Neural cell (in vitro differentiated cells): Measurements from ENCODE around the gene DLG2. TPM values are rescaled to one million over a fixed set of nuclear protein-coding genes. Genes with fewer than 3 reads are reported as not detected.

ENCODE experiments used
- H2AFZ ChIP-seq: fragments of 200-600, 300-800 bp; sonication (generic), shearing (Covaris generic); 2 replicates; pipeline ENCODE4 v1.6.0; 2014; ENCODE audit warnings: low read depth, mild to moderate bottlenecking, antibody characterized with exemption, low read length, moderate library complexity
- H3F3A ChIP-seq: fragments of 200-600 bp; shearing (Covaris generic); 2 replicates; pipeline ENCODE4 v1.6.1; 2016; ENCODE audit warnings: mild to moderate bottlenecking, moderate library complexity, mixed read lengths, antibody characterized with exemption, low read length; ENCODE audit not compliant: insufficient read depth, poor library complexity, severe bottlenecking
- H3K27ac ChIP-seq: fragments of 200-600, 300-800 bp; sonication (generic), shearing (Covaris generic); 2 replicates; pipeline ENCODE4 v1.5.1; 2014; ENCODE audit warnings: mild to moderate bottlenecking, low read length, moderate library complexity
- H3K27me3 ChIP-seq: fragments of 300-800, 200-600 bp; sonication (generic), shearing (Covaris generic); 2 replicates; pipeline ENCODE4 v1.6.0; 2014; ENCODE audit warnings: mild to moderate bottlenecking, low read depth, low read length, moderate library complexity; ENCODE audit not compliant: insufficient read depth
- H3K36me3 ChIP-seq: fragments of 300-800, 200-600 bp; sonication (generic), shearing (Covaris generic); 2 replicates; pipeline ENCODE4 v1.5.1; 2014; ENCODE audit warnings: mild to moderate bottlenecking, antibody characterized with exemption, low read length, moderate library complexity; ENCODE audit not compliant: insufficient read depth
- H3K4me2 ChIP-seq: fragments of 300-800, 200-600 bp; sonication (generic), shearing (Covaris generic); 2 replicates; pipeline ENCODE4 v1.6.0; 2014; ENCODE audit warnings: mild to moderate bottlenecking, low read length
- H3K4me3 ChIP-seq: fragments of 300-800, 200-600 bp; sonication (generic), shearing (Covaris generic); 2 replicates; pipeline ENCODE4 v1.5.1; 2014; ENCODE audit warnings: mild to moderate bottlenecking, low read length, moderate library complexity
- H3K79me2 ChIP-seq: fragments of 200-600 bp; shearing (Covaris generic); replicated peaks from 2 replicates; pipeline ENCODE4 v1.6.0; 2014; ENCODE audit warnings: mild to moderate bottlenecking, low read length, moderate library complexity; ENCODE audit not compliant: insufficient read depth
- H3K9ac ChIP-seq: fragments of 300-800, 200-600 bp; sonication (generic), shearing (Covaris generic); 2 replicates; pipeline ENCODE4 v1.6.1; 2016; ENCODE audit warnings: mild to moderate bottlenecking, low read length, mixed read lengths
- H3K9me2 ChIP-seq: fragments of 200-600 bp; shearing (Covaris generic); 2 replicates; pipeline ENCODE4 v1.6.1; 2016; ENCODE audit warnings: mild to moderate bottlenecking, low read length, mixed read lengths; ENCODE audit not compliant: insufficient read depth
- H3K9me3 ChIP-seq: fragments of 200-600, 300-800 bp; sonication (generic), shearing (Covaris generic); 2 replicates; pipeline ENCODE4 v1.6.1; 2016; ENCODE audit warnings: mild to moderate bottlenecking, mixed run types, low read length, moderate library complexity, mixed read lengths
- H4K20me1 ChIP-seq: fragments of 200-600 bp; shearing (Covaris generic); 2 replicates; pipeline ENCODE4 v1.6.1; 2016; ENCODE audit warnings: mild to moderate bottlenecking, mixed run types; ENCODE audit not compliant: insufficient read depth
- EP300 ChIP-seq: fragments of 450-650 bp; conservative IDR thresholded peaks from 2 replicates; pipeline ENCODE4 v1.6.1; 2014; ENCODE audit warnings: antibody characterized with exemption, mild to moderate bottlenecking, moderate library complexity; ENCODE audit not compliant: poor library complexity, severe bottlenecking
- EZH2 ChIP-seq: fragments of 200-600, 300-800 bp; shearing (Covaris generic), sonication (generic); IDR thresholded peaks from 2 replicates; pipeline ENCODE4 v1.6.1; 2014; ENCODE audit warnings: antibody characterized with exemption, low read length, borderline replicate concordance, mild to moderate bottlenecking; ENCODE audit not compliant: insufficient read depth, poor library complexity, severe bottlenecking
- MXI1 ChIP-seq: fragments of 450-650 bp; conservative IDR thresholded peaks from 2 replicates; pipeline ENCODE4 v1.6.1; 2014; ENCODE audit warnings: antibody characterized with exemption, mild to moderate bottlenecking; ENCODE audit not compliant: poor library complexity, severe bottlenecking
- POLR2AphosphoS5 ChIP-seq: IDR thresholded peaks from 2 replicates; pipeline ENCODE4 v1.6.1; 2012
- RAD21 ChIP-seq: fragments of 450-650 bp; conservative IDR thresholded peaks from 2 replicates; pipeline ENCODE4 v1.6.1; 2014; ENCODE audit warnings: antibody characterized with exemption, mild to moderate bottlenecking, moderate library complexity
- SMC3 ChIP-seq: fragments of 450-650 bp; conservative IDR thresholded peaks from 2 replicates; pipeline ENCODE4 v1.6.1; 2014; ENCODE audit warnings: antibody characterized with exemption, mild to moderate bottlenecking, moderate library complexity; ENCODE audit not compliant: poor library complexity
- TAF1 ChIP-seq: IDR thresholded peaks from 2 replicates; pipeline ENCODE4 v1.6.1; 2012; ENCODE audit warnings: low read depth
- polyA plus RNA-seq: library from polyadenylated mRNA; depleted of rRNA; stranded (reverse); fragments of >200 nt; gene quantifications from 2 replicates; pipeline ENCODE4 v1.2.3, GENCODE V29; 2014
- TF ChIP-seq, protein P1 (sequence below): fragments of 450-650 bp; IDR thresholded peaks from 2 replicates; pipeline ENCODE4 v1.5.1; 2014; ENCODE audit warnings: antibody characterized with exemption, mild to moderate bottlenecking, moderate library complexity; ENCODE audit not compliant: poor library complexity, severe bottlenecking
- TF ChIP-seq, protein P2 (sequence below): IDR thresholded peaks from 2 replicates; pipeline ENCODE4 v1.6.1; 2012; ENCODE audit warnings: borderline replicate concordance

DLG2 gene
- polyA plus RNA-seq, 1 donor from 2014 or later, result 179 TPM

DNA sequence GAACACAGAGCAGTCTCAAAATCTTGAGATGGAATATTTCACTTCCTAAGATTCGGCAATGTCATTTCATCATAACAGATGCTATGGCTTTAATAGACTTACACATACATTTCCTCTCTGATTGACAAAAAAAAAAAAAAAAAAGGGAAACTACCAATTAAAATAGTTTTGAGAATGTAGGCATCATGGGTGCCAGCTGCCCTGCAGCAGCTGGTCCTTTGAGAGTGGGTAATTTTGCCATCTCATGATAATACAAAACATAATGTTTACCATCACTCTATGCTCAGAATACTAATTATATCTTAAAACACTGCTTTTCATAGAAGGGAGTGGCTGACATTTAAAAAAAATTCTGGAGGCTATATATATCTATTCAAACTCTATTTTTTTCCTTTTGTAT is 1565.4 kb downstream of the DLG2 start:
- Histone ChIP-seq H3K27me3 (no peaks in the 10 kb centered on the region), H3K4me3 (no peak overlapping the region), H3K4me2 (no peak overlapping the region), H3K9me2 (no peaks in the 10 kb centered on the region), H3K79me2 (no peaks in the 10 kb centered on the region), H3K9me3 (no peaks in the 10 kb centered on the region), H4K20me1 (no peaks in the 10 kb centered on the region), H3K9ac (no peak overlapping the region), H3F3A (no peaks in the 10 kb centered on the region), H3K36me3 (no peaks in the 10 kb centered on the region), H3K27ac (no peak overlapping the region), H2AFZ (no peak overlapping the region)
- TF ChIP-seq SMC3 (no peak), RAD21 (no peak), EZH2 (no peak), MXI1 (no peak), POLR2AphosphoS5 (no peak), EP300 (no peak), TAF1 (no peak)
- TF ChIP-seq, protein P1, sequence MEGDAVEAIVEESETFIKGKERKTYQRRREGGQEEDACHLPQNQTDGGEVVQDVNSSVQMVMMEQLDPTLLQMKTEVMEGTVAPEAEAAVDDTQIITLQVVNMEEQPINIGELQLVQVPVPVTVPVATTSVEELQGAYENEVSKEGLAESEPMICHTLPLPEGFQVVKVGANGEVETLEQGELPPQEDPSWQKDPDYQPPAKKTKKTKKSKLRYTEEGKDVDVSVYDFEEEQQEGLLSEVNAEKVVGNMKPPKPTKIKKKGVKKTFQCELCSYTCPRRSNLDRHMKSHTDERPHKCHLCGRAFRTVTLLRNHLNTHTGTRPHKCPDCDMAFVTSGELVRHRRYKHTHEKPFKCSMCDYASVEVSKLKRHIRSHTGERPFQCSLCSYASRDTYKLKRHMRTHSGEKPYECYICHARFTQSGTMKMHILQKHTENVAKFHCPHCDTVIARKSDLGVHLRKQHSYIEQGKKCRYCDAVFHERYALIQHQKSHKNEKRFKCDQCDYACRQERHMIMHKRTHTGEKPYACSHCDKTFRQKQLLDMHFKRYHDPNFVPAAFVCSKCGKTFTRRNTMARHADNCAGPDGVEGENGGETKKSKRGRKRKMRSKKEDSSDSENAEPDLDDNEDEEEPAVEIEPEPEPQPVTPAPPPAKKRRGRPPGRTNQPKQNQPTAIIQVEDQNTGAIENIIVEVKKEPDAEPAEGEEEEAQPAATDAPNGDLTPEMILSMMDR, result no peak
- TF ChIP-seq, protein P2, sequence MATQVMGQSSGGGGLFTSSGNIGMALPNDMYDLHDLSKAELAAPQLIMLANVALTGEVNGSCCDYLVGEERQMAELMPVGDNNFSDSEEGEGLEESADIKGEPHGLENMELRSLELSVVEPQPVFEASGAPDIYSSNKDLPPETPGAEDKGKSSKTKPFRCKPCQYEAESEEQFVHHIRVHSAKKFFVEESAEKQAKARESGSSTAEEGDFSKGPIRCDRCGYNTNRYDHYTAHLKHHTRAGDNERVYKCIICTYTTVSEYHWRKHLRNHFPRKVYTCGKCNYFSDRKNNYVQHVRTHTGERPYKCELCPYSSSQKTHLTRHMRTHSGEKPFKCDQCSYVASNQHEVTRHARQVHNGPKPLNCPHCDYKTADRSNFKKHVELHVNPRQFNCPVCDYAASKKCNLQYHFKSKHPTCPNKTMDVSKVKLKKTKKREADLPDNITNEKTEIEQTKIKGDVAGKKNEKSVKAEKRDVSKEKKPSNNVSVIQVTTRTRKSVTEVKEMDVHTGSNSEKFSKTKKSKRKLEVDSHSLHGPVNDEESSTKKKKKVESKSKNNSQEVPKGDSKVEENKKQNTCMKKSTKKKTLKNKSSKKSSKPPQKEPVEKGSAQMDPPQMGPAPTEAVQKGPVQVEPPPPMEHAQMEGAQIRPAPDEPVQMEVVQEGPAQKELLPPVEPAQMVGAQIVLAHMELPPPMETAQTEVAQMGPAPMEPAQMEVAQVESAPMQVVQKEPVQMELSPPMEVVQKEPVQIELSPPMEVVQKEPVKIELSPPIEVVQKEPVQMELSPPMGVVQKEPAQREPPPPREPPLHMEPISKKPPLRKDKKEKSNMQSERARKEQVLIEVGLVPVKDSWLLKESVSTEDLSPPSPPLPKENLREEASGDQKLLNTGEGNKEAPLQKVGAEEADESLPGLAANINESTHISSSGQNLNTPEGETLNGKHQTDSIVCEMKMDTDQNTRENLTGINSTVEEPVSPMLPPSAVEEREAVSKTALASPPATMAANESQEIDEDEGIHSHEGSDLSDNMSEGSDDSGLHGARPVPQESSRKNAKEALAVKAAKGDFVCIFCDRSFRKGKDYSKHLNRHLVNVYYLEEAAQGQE, result no peak

DNA sequence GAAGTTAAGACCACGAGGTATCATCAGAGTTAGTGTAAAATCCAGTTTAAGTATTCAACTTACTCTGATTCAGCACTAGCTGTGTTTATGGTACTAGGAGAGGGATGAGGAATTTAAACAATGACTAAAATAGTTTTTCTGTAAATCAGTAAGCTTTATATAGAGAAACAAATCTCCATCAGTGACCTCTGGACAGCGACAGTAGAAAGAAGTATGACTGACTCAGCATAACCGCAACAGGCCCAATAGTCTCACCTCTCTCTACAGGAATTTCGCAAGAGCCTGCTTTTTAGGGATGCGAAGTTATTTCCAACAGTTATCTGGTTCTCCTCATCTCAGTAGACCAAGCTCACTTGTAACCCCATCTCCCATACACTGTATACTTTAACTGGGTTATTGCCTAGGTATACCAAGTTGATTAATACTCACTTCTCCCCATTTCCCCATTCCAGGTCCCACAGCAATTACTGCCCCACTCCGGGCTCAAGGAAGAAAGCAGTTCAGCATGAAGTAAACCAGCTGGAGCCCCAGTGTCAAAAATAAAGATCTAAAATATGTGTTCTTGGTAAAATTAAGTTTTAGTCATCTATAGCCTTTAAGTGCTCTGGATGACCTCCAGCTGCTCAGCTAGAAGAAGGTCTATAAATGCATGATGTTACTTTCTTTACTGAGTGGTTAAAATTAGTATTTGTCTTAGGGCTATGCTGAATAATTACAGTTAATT is 1570.3 kb downstream of the DLG2 start:
- Histone ChIP-seq H3F3A (no peaks in the 10 kb centered on the region), H3K9me2 (no peaks in the 10 kb centered on the region), H2AFZ (no peak overlapping the region), H3K9ac (no peak overlapping the region), H3K36me3 (no peaks in the 10 kb centered on the region), H3K9me3 (no peaks in the 10 kb centered on the region), H3K4me3 (no peak overlapping the region), H3K4me2 (no peak overlapping the region), H3K79me2 (no peaks in the 10 kb centered on the region), H3K27ac (no peak overlapping the region), H4K20me1 (no peaks in the 10 kb centered on the region), H3K27me3 (no peaks in the 10 kb centered on the region)
- TF ChIP-seq, protein P2, result no peak
- TF ChIP-seq MXI1 (no peak), EP300 (no peak), RAD21 (no peak), TAF1 (no peak), POLR2AphosphoS5 (no peak), SMC3 (no peak), EZH2 (no peak)
- TF ChIP-seq, protein P1, result no peak
